DND-41 (cell line): Measurements from ENCODE around the gene FKRP.
A peak's percentile ranks its signal among the peaks of the same experiment; 100 is the strongest.

Experiments
- ATAC-seq: fragments of 200-7000 bp; cut with Tn5 transposase; 3 replicates; pipeline ENCODE4 v1.9.1; 2021; ENCODE audit warnings: low read depth; ENCODE audit not compliant: insufficient read depth
- DNase-seq: peaks from one replicate; pipeline ENCODE4 v3.0.0-alpha.2; 2020
- H2AFZ ChIP-seq: 2 replicates; pipeline ENCODE4 v1.6.0; 2012; ENCODE audit warnings: low read depth, low read length
- H3K27ac ChIP-seq: 2 replicates; pipeline ENCODE4 v1.5.1; 2012; ENCODE audit warnings: low read length, inconsistent platforms
- H3K27me3 ChIP-seq: fragments of 200-600 bp; sonication (generic); 2 replicates; pipeline ENCODE4 v1.6.0; 2012; ENCODE audit warnings: low read length, mild to moderate bottlenecking, inconsistent platforms; ENCODE audit not compliant: insufficient read depth, poor library complexity
- H3K36me3 ChIP-seq: 2 replicates; pipeline ENCODE4 v1.5.1; 2012; ENCODE audit warnings: low read length, inconsistent platforms; ENCODE audit not compliant: insufficient read depth
- H3K4me1 ChIP-seq: 2 replicates; pipeline ENCODE4 v1.5.1; 2012; ENCODE audit warnings: mild to moderate bottlenecking, low read length; ENCODE audit not compliant: insufficient read depth
- H3K4me2 ChIP-seq: 2 replicates; pipeline ENCODE4 v1.6.0; 2012; ENCODE audit warnings: mild to moderate bottlenecking, moderate library complexity, low read length, inconsistent platforms; ENCODE audit not compliant: insufficient read depth
- H3K4me3 ChIP-seq, 2 experiments: fragments of 200-600 bp in 1 of 2; shearing (Covaris generic) in 1 of 2; 2 replicates each; pipeline ENCODE4 v1.5.1; 2012 to 2016; ENCODE audit warnings: inconsistent platforms in 2 of 2, low read length in 2 of 2, mild to moderate bottlenecking in 2 of 2, low read depth in 1 of 2, moderate library complexity in 1 of 2
- H3K79me2 ChIP-seq: 2 replicates; pipeline ENCODE4 v1.6.0; 2012; ENCODE audit warnings: low read length, inconsistent platforms; ENCODE audit not compliant: insufficient read depth
- H3K9ac ChIP-seq: 2 replicates; pipeline ENCODE4 v1.6.0; 2012; ENCODE audit warnings: low read depth, mild to moderate bottlenecking, inconsistent platforms, low read length, moderate library complexity
- H3K9me3 ChIP-seq: 2 replicates; pipeline ENCODE4 v1.5.1; 2012; ENCODE audit warnings: low read length, moderate library complexity, mild to moderate bottlenecking, inconsistent platforms; ENCODE audit not compliant: insufficient read depth, severe bottlenecking
- H4K20me1 ChIP-seq: 2 replicates; pipeline ENCODE4 v1.6.0; 2012; ENCODE audit warnings: low read length; ENCODE audit not compliant: insufficient read depth
- EZH2 ChIP-seq: IDR thresholded peaks from 3 replicates; pipeline ENCODE4 v1.6.1; 2012; ENCODE audit warnings: borderline replicate concordance, low read depth, mild to moderate bottlenecking, moderate library complexity, low read length, inconsistent platforms; ENCODE audit not compliant: severe bottlenecking
- TF ChIP-seq, protein P1 (sequence below): IDR thresholded peaks from 2 replicates; pipeline ENCODE4 v1.5.1; 2012; ENCODE audit warnings: borderline replicate concordance, low read length, moderate library complexity, mild to moderate bottlenecking; ENCODE audit not compliant: poor library complexity, severe bottlenecking; ENCODE audit errors: extremely low read depth

Gene FKRP

GRCh38 chr19:46739290-46739771 is 6.5 kb upstream of the FKRP start:
- H3K9ac ChIP-seq: no peak overlapping the region
- no peaks in the 10 kb centered on the region for H3K9me3 ChIP-seq
- TF ChIP-seq, protein P1, sequence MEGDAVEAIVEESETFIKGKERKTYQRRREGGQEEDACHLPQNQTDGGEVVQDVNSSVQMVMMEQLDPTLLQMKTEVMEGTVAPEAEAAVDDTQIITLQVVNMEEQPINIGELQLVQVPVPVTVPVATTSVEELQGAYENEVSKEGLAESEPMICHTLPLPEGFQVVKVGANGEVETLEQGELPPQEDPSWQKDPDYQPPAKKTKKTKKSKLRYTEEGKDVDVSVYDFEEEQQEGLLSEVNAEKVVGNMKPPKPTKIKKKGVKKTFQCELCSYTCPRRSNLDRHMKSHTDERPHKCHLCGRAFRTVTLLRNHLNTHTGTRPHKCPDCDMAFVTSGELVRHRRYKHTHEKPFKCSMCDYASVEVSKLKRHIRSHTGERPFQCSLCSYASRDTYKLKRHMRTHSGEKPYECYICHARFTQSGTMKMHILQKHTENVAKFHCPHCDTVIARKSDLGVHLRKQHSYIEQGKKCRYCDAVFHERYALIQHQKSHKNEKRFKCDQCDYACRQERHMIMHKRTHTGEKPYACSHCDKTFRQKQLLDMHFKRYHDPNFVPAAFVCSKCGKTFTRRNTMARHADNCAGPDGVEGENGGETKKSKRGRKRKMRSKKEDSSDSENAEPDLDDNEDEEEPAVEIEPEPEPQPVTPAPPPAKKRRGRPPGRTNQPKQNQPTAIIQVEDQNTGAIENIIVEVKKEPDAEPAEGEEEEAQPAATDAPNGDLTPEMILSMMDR: no peak
- TF ChIP-seq EZH2: no peak
- DNase-seq (no peak), ATAC-seq (no peak)
- no peak overlapping the region for H3K4me3 ChIP-seq
- no peaks in the 10 kb centered on the region for H3K27me3 ChIP-seq
- H2AFZ ChIP-seq: no peak overlapping the region
- peaks cover 80% of the 10 kb centered on the region for H3K36me3 ChIP-seq
- H3K27ac ChIP-seq: no peak overlapping the region
- no peak overlapping the region for H3K4me2 ChIP-seq
- peaks cover 89% of the 10 kb centered on the region for H3K79me2 ChIP-seq
- peaks cover 23% of the 10 kb centered on the region for H3K4me1 ChIP-seq
- H4K20me1 ChIP-seq: peaks cover 74% of the 10 kb centered on the region

GRCh38 chr19:46741447-46741846 is 4.4 kb upstream of the FKRP start:
- no peak overlapping the region for H3K4me2 ChIP-seq
- DNase-seq (no peak), ATAC-seq (no peak)
- H3K4me3 ChIP-seq: no peak overlapping the region
- H3K4me1 ChIP-seq: peaks cover 33% of the 10 kb centered on the region
- H4K20me1 ChIP-seq: peaks cover 88% of the 10 kb centered on the region
- H3K27ac ChIP-seq: no peak overlapping the region
- no peaks in the 10 kb centered on the region for H3K9me3 ChIP-seq
- TF ChIP-seq, protein P1: no peak
- TF ChIP-seq EZH2: no peak
- H3K9ac ChIP-seq: no peak overlapping the region
- H3K36me3 ChIP-seq: peaks cover 74% of the 10 kb centered on the region
- no peaks in the 10 kb centered on the region for H3K27me3 ChIP-seq
- H2AFZ ChIP-seq: no peak overlapping the region
- H3K79me2 ChIP-seq: peaks cover 97% of the 10 kb centered on the region

- H3K36me3 ChIP-seq: peaks cover 59% of the 10 kb centered on the region
- H3K4me3 ChIP-seq: no peak overlapping the region
- no peaks in the 10 kb centered on the region for H3K27me3 ChIP-seq
- TF ChIP-seq, protein P1: no peak
- H3K4me2 ChIP-seq: peak overlapping the region; percentile 31; the same call in 1 of the 2 replicates
- ATAC-seq: no peak
- no peaks in the 10 kb centered on the region for H3K9me3 ChIP-seq
- H3K27ac ChIP-seq: no peak overlapping the region
- peaks cover 41% of the 10 kb centered on the region for H3K4me1 ChIP-seq
- no peak overlapping the region for H2AFZ ChIP-seq
- peaks cover 93% of the 10 kb centered on the region for H3K79me2 ChIP-seq
- no peak overlapping the region for H3K9ac ChIP-seq
- no peak for DNase-seq
- H4K20me1 ChIP-seq: peaks cover 72% of the 10 kb centered on the region
Measured at GRCh38 chr19:46742926-46743480, 2.9 kb upstream of the FKRP start.
